WTC11 (cell line): ENCODE measurements around the gene GRB7. TPM values are rescaled to one million over a fixed set of nuclear protein-coding genes. Genes with fewer than 3 reads are reported as not detected.
A peak's percentile ranks its signal among the peaks of the same experiment; 100 is the strongest.

Experiments
- ATAC-seq: fragments of 200-7000 bp; cut with Tn5 transposase; 2 replicates; pipeline ENCODE4 v1.10.0; 2021; ENCODE audit warnings: mild to moderate bottlenecking, moderate library complexity
- CTCF ChIA-PET: fragments of 300-600 bp; sonication (Branson Sonifier 250); formaldehyde crosslinking; loops from one replicate; lab custom pipeline; 2021; ENCODE audit warnings: antibody characterized with exemption; lab: Charles Lee
- POLR2A ChIA-PET: fragments of 350-600 bp; sonication (Branson Sonifier 250); formaldehyde crosslinking; loops from one replicate; lab custom pipeline; 2021; ENCODE audit warnings: antibody characterized with exemption; lab: Charles Lee
- DNase-seq: peaks from one replicate; pipeline ENCODE4 v3.0.0; 2021; ENCODE audit warnings: low spot score
- H3K27ac Mint-ChIP-seq: 2 replicates; pipeline ENCODE4 v1.8.0; 2021; ENCODE audit warnings: mixed read lengths
- H3K27me3 Mint-ChIP-seq: 2 replicates; pipeline ENCODE4 v1.8.0; 2021; ENCODE audit warnings: low read depth, mild to moderate bottlenecking, moderate library complexity, mixed read lengths
- H3K36me3 Mint-ChIP-seq: 2 replicates; pipeline ENCODE4 v1.8.0; 2021; ENCODE audit warnings: mixed read lengths
- H3K4me1 Mint-ChIP-seq: 2 replicates; pipeline ENCODE4 v1.8.0; 2022; ENCODE audit warnings: mixed read lengths
- H3K4me3 Mint-ChIP-seq: 2 replicates; pipeline ENCODE4 v1.8.0; 2021; ENCODE audit warnings: mild to moderate bottlenecking, moderate library complexity, mixed read lengths
- H3K9me3 Mint-ChIP-seq: 2 replicates; pipeline ENCODE4 v1.8.0; 2021; ENCODE audit warnings: mixed read lengths
- AFF4 ChIP-seq: sonication (generic); formaldehyde crosslinking; IDR thresholded peaks from 2 replicates; pipeline ENCODE4 v1.8.1; 2023; ENCODE audit warnings: mild to moderate bottlenecking, missing genetic modification reagents, borderline replicate concordance
- CBFB ChIP-seq: sonication (generic); formaldehyde crosslinking; IDR thresholded peaks from 2 replicates; pipeline ENCODE4 v1.8.1; 2022; ENCODE audit warnings: mild to moderate bottlenecking, low read depth, missing genetic modification reagents
- CREB1 ChIP-seq: sonication (generic); formaldehyde crosslinking; IDR thresholded peaks from 2 replicates; pipeline ENCODE4 v1.8.0; 2023; ENCODE audit warnings: mild to moderate bottlenecking, missing genetic modification reagents
- GABPB1 ChIP-seq: sonication (generic); formaldehyde crosslinking; IDR thresholded peaks from 2 replicates; pipeline ENCODE4 v1.8.1; 2023; ENCODE audit warnings: mild to moderate bottlenecking, missing genetic modification reagents
- KAT7 ChIP-seq: sonication (generic); formaldehyde crosslinking; IDR thresholded peaks from 2 replicates; pipeline ENCODE4 v1.8.1; 2023; ENCODE audit warnings: missing genetic modification reagents, mild to moderate bottlenecking, borderline replicate concordance
- MYBL2 ChIP-seq: sonication (generic); formaldehyde crosslinking; IDR thresholded peaks from 2 replicates; pipeline ENCODE4 v1.8.1; 2023; ENCODE audit warnings: mild to moderate bottlenecking, moderate library complexity, missing genetic modification reagents
- NFYB ChIP-seq: sonication (generic); formaldehyde crosslinking; conservative IDR thresholded peaks from 2 replicates; pipeline ENCODE4 v1.8.0; 2022; ENCODE audit warnings: low read depth, missing genetic modification reagents
- PRRX2 ChIP-seq: fragments of 250-450 bp; sonication (Bioruptor Pico); IDR thresholded peaks from 2 replicates; pipeline ENCODE4 v1.8.0; 2021; ENCODE audit warnings: mild to moderate bottlenecking
- STAT6 ChIP-seq: sonication (generic); formaldehyde crosslinking; conservative IDR thresholded peaks from 2 replicates; pipeline ENCODE4 v1.8.1; 2023; ENCODE audit warnings: mild to moderate bottlenecking, low read depth, missing genetic modification reagents, moderate library complexity
- TP53 ChIP-seq: sonication (generic); formaldehyde crosslinking; IDR thresholded peaks from 2 replicates; pipeline ENCODE4 v1.8.1; 2023; ENCODE audit warnings: mild to moderate bottlenecking, missing genetic modification reagents
- ZBTB21 ChIP-seq: sonication (generic); formaldehyde crosslinking; IDR thresholded peaks from 2 replicates; pipeline ENCODE4 v1.8.1; 2023; ENCODE audit warnings: mild to moderate bottlenecking, missing genetic modification reagents, borderline replicate concordance
- ZBTB43 ChIP-seq: sonication (generic); formaldehyde crosslinking; IDR thresholded peaks from 2 replicates; pipeline ENCODE4 v1.8.1; 2023; ENCODE audit warnings: mild to moderate bottlenecking, missing genetic modification reagents
- ZNF532 ChIP-seq: fragments of 250-450 bp; sonication (Bioruptor Pico); IDR thresholded peaks from 2 replicates; pipeline ENCODE4 v1.9.0; 2021; ENCODE audit warnings: mild to moderate bottlenecking, borderline replicate concordance
- total RNA-seq: library from RNA; stranded (reverse); gene quantifications from 3 replicates; pipeline ENCODE4 v1.2.3, GENCODE V29; 2021
- TF ChIP-seq, protein P1 (sequence below): fragments of 250-450 bp; sonication (Bioruptor Pico); IDR thresholded peaks from 2 replicates; pipeline ENCODE4 v1.9.0; 2021; ENCODE audit warnings: moderate library complexity, mild to moderate bottlenecking, inconsistent platforms, borderline replicate concordance
- TF ChIP-seq, protein P2 (sequence below): sonication (generic); formaldehyde crosslinking; IDR thresholded peaks from 2 replicates; pipeline ENCODE4 v1.8.1; 2023; ENCODE audit warnings: mild to moderate bottlenecking, moderate library complexity, missing genetic modification reagents

GRB7 gene
- total RNA-seq, 1 experiment from 2014 or later: 48.5 TPM

DNA sequence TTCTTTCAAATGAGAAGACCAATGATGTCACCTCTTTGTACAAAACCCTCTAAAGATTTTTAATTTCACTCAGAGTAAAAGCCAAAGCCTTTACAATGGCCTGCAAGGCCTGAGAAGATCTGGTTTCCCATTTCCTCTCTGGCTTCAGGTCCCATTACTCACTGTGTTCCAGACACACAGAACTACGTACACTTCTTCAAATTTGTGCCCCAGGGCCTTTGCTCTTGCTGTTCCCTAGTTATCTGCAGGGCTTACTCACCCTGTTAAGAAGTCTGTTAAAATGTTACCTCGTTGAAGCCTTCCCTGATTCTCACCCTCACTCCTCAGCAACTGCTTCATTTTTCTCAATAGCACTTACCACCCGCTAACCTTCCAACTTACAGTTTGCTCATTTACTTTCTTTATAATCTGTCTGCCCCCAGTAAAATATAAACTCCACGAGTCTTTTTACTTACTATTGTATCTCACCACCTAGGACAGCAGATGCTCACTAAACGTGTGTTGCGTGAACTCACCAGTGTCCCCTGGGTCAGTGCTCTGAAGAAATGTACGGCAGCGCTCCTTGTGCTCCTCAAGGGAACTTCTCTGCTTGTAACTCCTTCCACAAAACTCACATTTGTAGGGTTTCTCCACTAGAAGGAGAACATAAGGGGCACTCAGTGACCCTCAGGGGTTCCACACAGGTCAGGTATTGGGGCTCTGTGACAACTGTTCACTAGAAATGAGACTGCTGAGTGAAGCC, 50.2 kb downstream of the GRB7 start:
- TF ChIP-seq ZBTB43 (CRISPR knock-in tag) (no peak), NFYB (no peak), AFF4 (CRISPR knock-in tag) (no peak)
- POLR2A ChIA-PET: no interaction called here

DNA sequence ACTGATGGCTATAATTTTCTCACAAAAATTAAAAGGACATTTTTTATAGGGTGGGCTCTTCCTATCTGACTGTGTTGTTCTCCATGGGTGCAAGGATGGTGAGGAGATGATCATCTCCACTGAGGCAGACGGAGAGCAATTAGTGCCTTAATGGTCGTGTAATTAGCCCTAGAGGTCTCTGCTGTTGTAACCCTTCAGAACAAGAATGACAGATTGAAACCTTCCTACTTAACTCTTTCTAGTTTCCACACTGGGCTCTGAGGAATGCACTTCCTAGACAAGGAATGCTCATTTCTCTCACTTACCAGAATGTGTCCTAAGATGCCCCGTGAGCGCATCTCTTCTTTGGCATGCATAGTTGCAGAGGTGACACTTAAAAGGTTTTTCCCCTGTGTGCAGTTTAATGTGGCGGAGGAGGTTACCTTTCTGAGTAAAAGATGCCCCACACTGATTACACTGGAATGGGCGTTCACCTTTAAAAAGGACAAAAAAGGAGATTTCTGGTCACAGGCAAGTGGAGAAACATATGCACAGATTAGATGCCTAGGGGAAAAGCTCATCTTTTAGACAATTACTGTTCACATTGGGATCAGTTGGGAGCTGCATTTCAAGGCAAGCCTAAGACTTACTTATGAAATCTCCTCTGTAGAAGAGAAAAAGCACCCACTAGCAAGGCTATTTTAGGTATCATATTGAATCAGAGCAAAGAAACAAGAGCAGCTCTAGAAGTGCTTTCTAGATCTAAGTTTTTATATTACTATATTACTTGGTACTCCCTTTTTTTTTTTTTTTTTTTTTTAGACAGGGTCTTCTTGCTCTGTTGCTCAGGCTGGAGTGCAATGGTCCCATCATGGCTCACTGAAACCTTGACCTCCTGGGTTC, 53.6 kb downstream of the GRB7 start:
- CTCF ChIA-PET: interaction anchor here (0.5 to 1.4 kb wide), 6 partner anchors 61 to 538 kb away, joined by 3 to 6 read pairs (median 4); partner anchors contain the start of genes IKZF3 and MIEN1
- no peaks in the 10 kb centered on the region for H3K36me3 Mint-ChIP-seq
- no peaks in the 10 kb centered on the region for H3K9me3 Mint-ChIP-seq
- ATAC-seq: no peak
- no peak overlapping the region for H3K4me3 Mint-ChIP-seq
- H3K4me1 Mint-ChIP-seq: peaks cover 12% of the 10 kb centered on the region
- H3K27me3 Mint-ChIP-seq: no peaks in the 10 kb centered on the region
- DNase-seq: no peak
- POLR2A ChIA-PET: interaction anchor here (0.7 kb wide), 1 partner anchor 10 kb away, joined by 3 read pairs; no protein-coding TSS in a partner anchor
- TF ChIP-seq, protein P1, sequence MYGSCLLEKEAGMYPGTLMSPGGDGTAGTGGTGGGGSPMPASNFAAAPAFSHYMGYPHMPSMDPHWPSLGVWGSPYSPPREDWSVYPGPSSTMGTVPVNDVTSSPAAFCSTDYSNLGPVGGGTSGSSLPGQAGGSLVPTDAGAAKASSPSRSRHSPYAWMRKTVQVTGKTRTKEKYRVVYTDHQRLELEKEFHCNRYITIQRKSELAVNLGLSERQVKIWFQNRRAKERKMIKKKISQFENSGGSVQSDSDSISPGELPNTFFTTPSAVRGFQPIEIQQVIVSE (CRISPR knock-in tag): no peak
- TF ChIP-seq NFYB (no peak), CBFB (no peak), STAT6 (no peak), MYBL2 (CRISPR knock-in tag) (no peak), PRRX2 (no peak), KAT7 (CRISPR knock-in tag) (no peak), CREB1 (no peak), TP53 (CRISPR knock-in tag) (no peak), ZNF532 (CRISPR knock-in tag) (no peak), GABPB1 (CRISPR knock-in tag) (no peak), ZBTB21 (CRISPR knock-in tag) (no peak)
- TF ChIP-seq, protein P2, sequence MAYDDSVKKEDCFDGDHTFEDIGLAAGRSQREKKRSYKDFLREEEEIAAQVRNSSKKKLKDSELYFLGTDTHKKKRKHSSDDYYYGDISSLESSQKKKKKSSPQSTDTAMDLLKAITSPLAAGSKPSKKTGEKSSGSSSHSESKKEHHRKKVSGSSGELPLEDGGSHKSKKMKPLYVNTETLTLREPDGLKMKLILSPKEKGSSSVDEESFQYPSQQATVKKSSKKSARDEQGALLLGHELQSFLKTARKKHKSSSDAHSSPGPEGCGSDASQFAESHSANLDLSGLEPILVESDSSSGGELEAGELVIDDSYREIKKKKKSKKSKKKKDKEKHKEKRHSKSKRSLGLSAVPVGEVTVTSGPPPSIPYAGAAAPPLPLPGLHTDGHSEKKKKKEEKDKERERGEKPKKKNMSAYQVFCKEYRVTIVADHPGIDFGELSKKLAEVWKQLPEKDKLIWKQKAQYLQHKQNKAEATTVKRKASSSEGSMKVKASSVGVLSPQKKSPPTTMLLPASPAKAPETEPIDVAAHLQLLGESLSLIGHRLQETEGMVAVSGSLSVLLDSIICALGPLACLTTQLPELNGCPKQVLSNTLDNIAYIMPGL (CRISPR knock-in tag): no peak
- no peak overlapping the region for H3K27ac Mint-ChIP-seq

More for the DNA sequence above, 50.2 kb downstream of the GRB7 start:
- CTCF ChIA-PET: no interaction called here
- no peak overlapping the region for H3K4me3 Mint-ChIP-seq
- H3K4me1 Mint-ChIP-seq: peaks cover 12% of the 10 kb centered on the region
- H3K9me3 Mint-ChIP-seq: no peaks in the 10 kb centered on the region
- H3K36me3 Mint-ChIP-seq: no peaks in the 10 kb centered on the region
- no peaks in the 10 kb centered on the region for H3K27me3 Mint-ChIP-seq
- DNase-seq (no peak), ATAC-seq (peak; percentile 46)
- H3K27ac Mint-ChIP-seq: no peak overlapping the region
